MG63 (cell line): ENCODE measurements around the gene IFT22. TPM values are rescaled to one million over a fixed set of nuclear protein-coding genes. Genes with fewer than 3 reads are reported as not detected.

Experiments
- total RNA-seq: library from RNA; depleted of rRNA; stranded (reverse); fragments of >200 nt; shearing (Covaris generic); gene quantifications from 2 replicates; pipeline ENCODE4 v1.2.3, GENCODE V29; 2014; ENCODE audit warnings: low replicate concordance; rRNA removed

The IFT22 gene
- total RNA-seq, 1 experiment from 2014 or later, result 21.1 TPM

Other genes starting within 250 kb of the IFT22 start
- gene TRIM56, start 236.3 kb downstream of the IFT22 start, total RNA-seq, result 2.3 and 25.4 TPM in 2 replicates
- gene SERPINE1, start 194.7 kb downstream of the IFT22 start, total RNA-seq, result 59.2 and 73.4 TPM in 2 replicates
- 153 and 159 TPM in 2 replicates for gene AP1S1, start 167.3 kb downstream of the IFT22 start, total RNA-seq
- gene VGF, start 156.2 kb downstream of the IFT22 start, total RNA-seq, result 0.63 TPM in 1 of 2 replicates, not detected in the other
- not detected in 2 replicates for gene NAT16, start 141.5 kb downstream of the IFT22 start, total RNA-seq
- not detected in 2 replicates for gene MOGAT3, start 120.8 kb downstream of the IFT22 start, total RNA-seq
- gene PLOD3, start 104.2 kb downstream of the IFT22 start, total RNA-seq, result 25.6 and 53.1 TPM in 2 replicates
- gene ZNHIT1, start 103.6 kb downstream of the IFT22 start, total RNA-seq, result 42.4 and 64.6 TPM in 2 replicates
- 0.54 and 4.1 TPM in 2 replicates for gene CLDN15, start 84.0 kb downstream of the IFT22 start, total RNA-seq
- gene FIS1, start 76.7 kb downstream of the IFT22 start, total RNA-seq, result 89.9 and 96.4 TPM in 2 replicates
- gene COL26A1, start 41.1 kb upstream of the IFT22 start, total RNA-seq, result 1.2 TPM in 1 of 2 replicates, not detected in the other